ENCODE results near the gene SPECC1L.

Gene SPECC1L

DNA sequence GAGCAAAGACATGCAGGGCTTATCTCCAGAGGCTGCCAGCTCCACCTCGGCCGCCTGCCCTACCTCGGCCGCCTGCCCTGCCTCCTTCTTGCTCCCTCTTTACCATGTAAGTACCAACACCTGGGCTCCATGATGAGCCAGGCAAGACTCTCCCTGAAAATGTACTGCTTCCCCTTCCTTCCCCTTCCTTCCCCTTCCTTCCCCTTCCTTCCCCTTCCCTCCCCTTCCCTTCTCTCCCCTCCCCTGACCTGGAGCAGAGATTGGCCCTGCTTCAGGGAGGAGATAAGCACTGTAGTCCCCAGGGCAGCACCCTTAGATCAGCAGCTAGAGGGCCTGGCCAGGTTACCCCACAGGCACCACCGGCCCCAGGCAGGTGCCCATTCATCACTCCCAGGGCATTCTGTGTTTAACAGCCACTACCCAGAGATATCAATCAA, 131.3 kb downstream of the SPECC1L start:
- no peak for DNase-seq

DNA sequence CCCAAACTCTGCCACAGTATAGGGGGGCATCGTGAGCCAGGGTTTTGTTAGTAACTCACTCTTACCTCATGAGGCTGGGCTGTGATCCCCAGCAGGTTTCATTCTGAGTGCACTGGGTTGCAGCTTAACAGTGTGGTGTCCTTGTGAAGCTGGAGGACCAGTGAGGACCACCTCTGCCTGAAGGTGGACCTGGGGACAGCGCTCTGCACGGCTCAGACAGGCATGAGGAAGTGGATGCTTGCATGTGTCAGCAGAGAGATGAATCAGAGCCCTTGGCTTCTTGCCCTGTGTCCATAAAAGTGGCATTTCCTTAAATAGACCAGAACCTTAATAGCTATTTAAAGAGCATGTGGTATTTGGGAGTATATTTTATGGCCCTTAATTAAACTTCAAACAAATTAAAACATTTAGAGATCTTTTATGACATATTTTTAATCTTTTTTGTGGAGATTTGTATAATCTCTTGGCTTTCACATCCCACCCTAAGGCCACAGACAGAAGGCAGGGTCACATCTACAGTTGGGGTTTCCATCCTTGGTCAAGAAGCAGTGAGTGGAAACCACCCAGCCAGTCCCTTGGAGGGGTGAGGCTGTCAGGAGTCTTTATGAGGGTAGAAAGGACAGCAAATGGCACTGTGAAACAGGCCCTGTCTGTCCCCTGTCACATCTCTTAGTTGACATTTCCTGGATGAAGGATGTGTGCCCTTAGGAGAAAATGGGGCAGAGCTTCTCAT, 132.0 kb downstream of the SPECC1L start:
- DNase-seq = peak; percentile 67

- DNase-seq = no peak
These were observed 132.7 kb downstream of the SPECC1L start for GRCh38 chr22:24403346-24403745.

- no peak for DNase-seq
These were observed 134.1 kb downstream of the SPECC1L start for GRCh38 chr22:24404561-24405275.

- DNase-seq = no peak
These were observed 135.1 kb downstream of the SPECC1L start for GRCh38 chr22:24405631-24406321.

GRCh38 chr22:24406322-24407277, 136.0 kb downstream of the SPECC1L start:
- DNase-seq = peak; percentile 84

- peak; percentile 39 for DNase-seq
These were observed 136.6 kb downstream of the SPECC1L start for GRCh38 chr22:24407278-24407665.

DNA sequence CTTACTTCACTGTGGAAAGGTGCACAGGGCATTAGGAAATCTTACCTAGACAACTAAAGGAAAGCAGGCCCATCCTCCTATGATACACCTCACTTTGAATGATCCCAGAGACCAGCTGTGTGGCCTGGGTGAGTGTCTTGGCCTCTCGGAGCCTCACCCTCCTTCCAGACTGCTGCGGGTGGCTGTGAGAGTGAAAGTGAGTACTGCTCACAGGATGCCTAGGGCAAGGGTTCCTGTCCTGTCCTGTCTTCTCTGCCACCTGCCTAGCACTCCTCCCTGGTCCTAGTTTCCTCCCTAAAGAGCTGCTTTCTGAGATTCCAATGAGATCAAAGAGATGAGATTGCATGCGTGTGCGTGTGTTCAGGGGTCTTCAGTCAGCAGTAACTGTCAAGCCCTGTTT, 137.3 kb downstream of the SPECC1L start:
- no peak for DNase-seq

GRCh38 chr22:24408630-24409029, 138.0 kb downstream of the SPECC1L start:
- DNase-seq = no peak

GRCh38 chr22:24409707-24410106, 139.1 kb downstream of the SPECC1L start:
- no peak for DNase-seq

- DNase-seq = no peak
These were observed 139.7 kb downstream of the SPECC1L start for GRCh38 chr22:24410110-24410856.

GRCh38 chr22:24411256-24412004, 140.8 kb downstream of the SPECC1L start:
- DNase-seq = no peak

- no peak for DNase-seq
These were observed 141.6 kb downstream of the SPECC1L start for GRCh38 chr22:24412274-24412673.

- DNase-seq = no peak
These were observed 142.6 kb downstream of the SPECC1L start for GRCh38 chr22:24413271-24413670.

DNA sequence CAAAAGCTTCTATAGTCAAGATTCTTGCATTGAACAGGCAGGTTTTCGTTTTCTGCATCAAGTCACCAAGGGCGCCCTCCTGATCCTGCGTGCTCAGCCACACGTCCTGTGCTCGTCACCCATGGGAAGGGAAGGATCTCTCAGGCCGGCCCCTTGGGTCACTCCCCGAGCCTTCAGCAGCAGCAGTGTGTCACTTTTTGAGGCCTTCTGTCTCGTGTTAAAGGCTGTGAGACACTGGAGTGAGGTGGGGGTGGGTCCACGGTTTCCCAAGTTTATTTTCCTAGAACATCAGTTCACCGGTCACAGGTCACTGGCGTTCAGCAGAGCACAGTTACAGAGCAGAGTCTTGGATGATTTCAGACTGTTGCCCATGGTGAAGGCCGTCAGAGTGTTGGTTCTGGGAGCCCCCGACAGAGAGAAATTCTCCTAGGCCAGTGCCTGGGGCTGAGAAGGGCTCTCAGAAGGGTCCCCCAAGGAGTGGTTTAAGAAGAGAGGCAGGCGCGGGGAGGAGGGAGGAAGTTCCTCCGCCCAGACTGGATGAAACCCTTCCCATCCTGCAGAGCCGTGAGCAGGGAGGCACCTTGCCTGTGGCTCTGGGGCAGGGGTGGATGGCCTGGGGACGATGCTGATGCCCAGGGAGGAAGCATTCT, 143.2 kb downstream of the SPECC1L start:
- DNase-seq = no peak

DNA sequence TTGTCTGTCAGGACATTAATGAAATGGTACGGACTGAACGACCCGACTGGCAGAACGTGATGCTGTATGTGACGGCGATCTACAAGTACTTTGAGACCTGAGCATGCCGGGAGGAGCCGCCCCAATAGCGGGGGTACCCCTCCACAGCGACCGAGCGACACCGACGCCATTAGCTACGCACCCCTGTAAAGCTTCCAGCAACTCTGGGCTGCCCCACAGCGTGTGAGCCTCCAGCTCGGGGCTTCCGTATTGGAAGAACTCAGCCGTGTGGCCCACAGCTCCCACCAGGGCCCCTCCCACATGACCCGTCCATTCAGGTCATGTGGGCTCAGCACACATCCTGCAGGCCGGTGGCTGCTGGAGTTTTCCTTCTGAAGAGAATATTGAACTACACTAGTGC, 143.9 kb downstream of the SPECC1L start:
- no peak for DNase-seq

- no peak for DNase-seq
These were observed 144.6 kb downstream of the SPECC1L start for GRCh38 chr22:24414984-24415945.

DNA sequence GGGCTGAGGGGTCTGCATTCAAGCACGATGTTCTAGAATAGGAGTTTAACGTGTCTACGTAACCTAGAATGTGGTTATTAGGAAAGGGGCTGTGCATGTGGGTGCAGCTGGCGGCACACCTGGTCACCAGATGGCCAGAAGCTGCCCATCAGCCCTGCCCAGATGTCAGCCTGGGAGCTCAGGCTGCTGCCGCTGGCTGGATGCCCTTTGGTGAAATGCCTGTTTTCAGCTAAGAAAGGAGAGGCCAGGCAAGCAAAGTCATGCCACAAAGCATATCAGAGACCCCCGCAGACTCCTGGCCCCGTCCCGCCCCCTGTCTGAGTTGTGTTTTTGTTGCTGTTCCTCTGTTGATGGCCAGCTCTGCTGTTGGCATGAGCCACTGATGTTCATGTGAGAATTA, 145.5 kb downstream of the SPECC1L start:
- DNase-seq = no peak

- no peak for DNase-seq
These were observed 146.0 kb downstream of the SPECC1L start for GRCh38 chr22:24416611-24417010.
